ENCODE data around the gene QRFP. TPM values are rescaled to one million over a fixed set of nuclear protein-coding genes. Genes with fewer than 3 reads are reported as not detected.

Gene QRFP
- polyA plus RNA-seq, 1 of the 3 experiments (the other 2 are of a cell fraction), result not detected

DNA sequence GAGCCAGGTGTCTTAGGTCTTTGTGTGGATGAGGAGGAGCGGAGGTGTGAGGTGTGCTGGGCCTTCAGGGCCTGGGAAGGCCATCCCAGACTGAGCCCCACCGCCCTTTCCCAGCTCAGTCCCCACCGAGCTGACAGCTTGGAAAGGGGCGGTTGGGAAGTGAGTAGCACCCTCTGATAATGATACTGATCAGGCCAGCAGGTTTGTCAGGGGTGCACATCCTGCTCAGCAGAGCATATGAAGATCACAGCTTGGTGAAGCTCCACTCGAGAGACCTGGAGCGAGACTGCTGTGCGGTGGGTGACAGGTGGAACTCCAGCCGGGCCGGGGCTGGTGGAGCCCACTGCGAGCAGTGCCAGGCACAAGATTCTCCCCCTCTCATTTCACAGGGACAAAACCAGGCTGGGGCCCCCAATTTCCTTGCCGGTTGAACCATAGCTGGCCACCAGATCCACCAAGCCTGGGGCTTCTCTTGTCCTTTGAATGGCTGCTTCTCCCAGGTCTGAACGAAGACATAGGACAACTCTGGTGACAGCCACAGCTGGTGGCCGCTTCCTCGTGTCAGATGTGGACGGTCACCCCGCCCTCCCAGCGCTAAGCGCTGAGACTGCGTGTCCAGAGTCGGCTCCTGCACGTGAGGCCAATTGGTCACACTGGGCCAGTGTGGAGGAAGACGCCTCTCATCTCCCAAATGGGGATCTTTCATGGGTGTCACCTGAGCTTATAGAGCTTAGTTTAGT is 8.3 kb downstream of the QRFP start:
- Histone ChIP-seq H3K9ac (no peak overlapping the region), H4K20me1 (ENCODE audit: insufficient read depth) (peaks cover 56% of the 10 kb centered on the region), H3K4me1 (ENCODE audit: control insufficient read depth in 1 of 2, insufficient read depth in 2 of 2, low read depth in 1 of 2, low read length in 1 of 2) (no peaks in the 10 kb centered on the region; a peak in 1 of 4 replicates), H3K27me3 (ENCODE audit: insufficient read depth) (no peaks in the 10 kb centered on the region), H3K9me3 (no peaks in the 10 kb centered on the region), H3K27ac (ENCODE audit: low read depth in 2 of 2, low read length in 1 of 2) (no peak overlapping the region), H3K36me3 (replicated peaks in 1 of 2; ENCODE audit: control insufficient read depth in 1 of 2, insufficient read depth in 2 of 2, low read length in 1 of 2) (peaks cover 31 to 87% of the 10 kb centered on the region in 2 experiments), H2AFZ (ENCODE audit: low read depth) (no peak overlapping the region), H3K79me2 (ENCODE audit: insufficient read depth) (peaks cover 17% of the 10 kb centered on the region; the same call in 1 of the 2 replicates), H3K4me3 (ENCODE audit: low read depth in 2 of 2, low read length in 1 of 2) (no peak overlapping the region), H3K9me2 (no peaks in the 10 kb centered on the region), H3F3A (replicated peaks; ENCODE audit: insufficient read depth) (peaks cover 9% of the 10 kb centered on the region), H3K4me2 (no peak overlapping the region)
- ChIA-PET CTCF (interaction anchor here (0.9 to 2.2 kb wide), 4 partner anchors 18 to 110 kb away, joined by 3 to 10 read pairs (median 4); no protein-coding TSS in a partner anchor), POLR2A (no interaction called here)
- no peak for DNase-seq
- TF ChIP-seq MXI1 (IDR thresholded peaks at IDR 0.05; ENCODE audit: low read depth, low read length), result no peak
- TF ChIP-seq RCOR1 (IDR thresholded peaks at IDR 0.05; ENCODE audit: low read length), result no peak
- TF ChIP-seq, protein P1, sequence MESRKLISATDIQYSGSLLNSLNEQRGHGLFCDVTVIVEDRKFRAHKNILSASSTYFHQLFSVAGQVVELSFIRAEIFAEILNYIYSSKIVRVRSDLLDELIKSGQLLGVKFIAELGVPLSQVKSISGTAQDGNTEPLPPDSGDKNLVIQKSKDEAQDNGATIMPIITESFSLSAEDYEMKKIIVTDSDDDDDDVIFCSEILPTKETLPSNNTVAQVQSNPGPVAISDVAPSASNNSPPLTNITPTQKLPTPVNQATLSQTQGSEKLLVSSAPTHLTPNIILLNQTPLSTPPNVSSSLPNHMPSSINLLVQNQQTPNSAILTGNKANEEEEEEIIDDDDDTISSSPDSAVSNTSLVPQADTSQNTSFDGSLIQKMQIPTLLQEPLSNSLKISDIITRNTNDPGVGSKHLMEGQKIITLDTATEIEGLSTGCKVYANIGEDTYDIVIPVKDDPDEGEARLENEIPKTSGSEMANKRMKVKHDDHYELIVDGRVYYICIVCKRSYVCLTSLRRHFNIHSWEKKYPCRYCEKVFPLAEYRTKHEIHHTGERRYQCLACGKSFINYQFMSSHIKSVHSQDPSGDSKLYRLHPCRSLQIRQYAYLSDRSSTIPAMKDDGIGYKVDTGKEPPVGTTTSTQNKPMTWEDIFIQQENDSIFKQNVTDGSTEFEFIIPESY (IDR thresholded peaks at IDR 0.05; ENCODE audit: borderline replicate concordance, low read depth), result no peak
- no peak for TF ChIP-seq TEAD4 (IDR thresholded peaks at IDR 0.05; ENCODE audit: borderline replicate concordance, insufficient read depth)
- 93% methylated on average over 17 of the region's 22 CpGs for whole genome bisulfite sequencing (ENCODE audit: low lambda C conversion rate)

DNA sequence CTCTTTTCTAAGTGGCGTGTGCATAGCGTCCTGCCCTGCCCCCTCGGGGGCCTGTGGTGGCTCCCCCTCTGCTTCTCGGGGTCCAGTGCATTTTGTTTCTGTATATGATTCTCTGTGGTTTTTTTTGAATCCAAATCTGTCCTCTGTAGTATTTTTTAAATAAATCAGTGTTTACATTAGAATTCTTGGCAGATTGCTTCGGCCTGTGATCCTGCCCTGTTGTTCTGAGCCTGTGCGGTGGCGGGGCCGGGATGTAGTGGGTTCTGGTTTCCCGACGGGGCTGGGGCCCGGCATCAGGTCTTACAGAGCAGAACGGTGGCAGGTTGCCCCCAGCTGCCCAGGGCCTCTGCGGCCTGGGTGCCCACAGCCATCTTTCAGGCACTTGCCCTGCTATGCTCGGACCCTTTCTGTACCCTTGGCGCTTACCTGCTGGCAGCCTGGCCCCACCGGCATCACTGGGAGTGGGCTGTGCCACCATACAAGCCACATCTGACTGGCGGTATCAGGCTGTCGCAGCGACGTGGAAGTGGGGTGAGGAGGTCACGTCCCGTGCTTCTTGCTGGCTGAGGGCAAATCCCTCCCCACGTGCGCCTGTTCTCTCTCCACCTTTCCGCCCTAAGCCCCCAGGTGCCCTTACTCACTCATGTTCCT is 9.0 kb downstream of the QRFP start:
- H3K9ac ChIP-seq, result no peak overlapping the region
- H3K36me3 ChIP-seq (replicated peaks in 1 of 2; ENCODE audit: control insufficient read depth in 1 of 2, insufficient read depth in 2 of 2, low read length in 1 of 2), result peaks cover 28 to 82% of the 10 kb centered on the region in 2 experiments
- no peak overlapping the region for H3K4me2 ChIP-seq
- no peaks in the 10 kb centered on the region for H3K9me3 ChIP-seq
- no peaks in the 10 kb centered on the region for H3K27me3 ChIP-seq (ENCODE audit: insufficient read depth)
- no peaks in the 10 kb centered on the region; a peak in 1 of 4 replicates for H3K4me1 ChIP-seq (ENCODE audit: control insufficient read depth in 1 of 2, insufficient read depth in 2 of 2, low read depth in 1 of 2, low read length in 1 of 2)
- ChIA-PET POLR2A (no interaction called here), CTCF (interaction anchor here (1.1 kb wide), 1 partner anchor 111 kb away, joined by 3 read pairs; no protein-coding TSS in a partner anchor)
- peaks cover 5% of the 10 kb centered on the region for H3F3A ChIP-seq (replicated peaks; ENCODE audit: insufficient read depth)
- no peak overlapping the region for H3K27ac ChIP-seq (ENCODE audit: low read depth in 2 of 2, low read length in 1 of 2)
- H3K79me2 ChIP-seq (ENCODE audit: insufficient read depth), result peaks cover 22% of the 10 kb centered on the region; the same call in 1 of the 2 replicates
- 95% methylated on average over 11 of the region's 25 CpGs for WGBS (ENCODE audit: low lambda C conversion rate)
- TF ChIP-seq, protein P2, sequence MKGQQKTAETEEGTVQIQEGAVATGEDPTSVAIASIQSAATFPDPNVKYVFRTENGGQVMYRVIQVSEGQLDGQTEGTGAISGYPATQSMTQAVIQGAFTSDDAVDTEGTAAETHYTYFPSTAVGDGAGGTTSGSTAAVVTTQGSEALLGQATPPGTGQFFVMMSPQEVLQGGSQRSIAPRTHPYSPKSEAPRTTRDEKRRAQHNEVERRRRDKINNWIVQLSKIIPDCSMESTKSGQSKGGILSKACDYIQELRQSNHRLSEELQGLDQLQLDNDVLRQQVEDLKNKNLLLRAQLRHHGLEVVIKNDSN (IDR thresholded peaks at IDR 0.05; ENCODE audit: borderline replicate concordance, low read depth), result no peak
- TF ChIP-seq FOSL2 (IDR thresholded peaks at IDR 0.05; ENCODE audit: borderline replicate concordance, low read depth), result no peak
- no peak for TF ChIP-seq SIN3A (IDR thresholded peaks at IDR 0.05; ENCODE audit: borderline replicate concordance, low read depth, low read length)
- TF ChIP-seq POLR2AphosphoS5 (IDR thresholded peaks at IDR 0.05; ENCODE audit: low read depth, low read length), result no peak
- TF ChIP-seq, protein P3, sequence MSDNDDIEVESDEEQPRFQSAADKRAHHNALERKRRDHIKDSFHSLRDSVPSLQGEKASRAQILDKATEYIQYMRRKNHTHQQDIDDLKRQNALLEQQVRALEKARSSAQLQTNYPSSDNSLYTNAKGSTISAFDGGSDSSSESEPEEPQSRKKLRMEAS (IDR thresholded peaks at IDR 0.05; ENCODE audit: low read depth), result no peak
- TF ChIP-seq, protein P4, sequence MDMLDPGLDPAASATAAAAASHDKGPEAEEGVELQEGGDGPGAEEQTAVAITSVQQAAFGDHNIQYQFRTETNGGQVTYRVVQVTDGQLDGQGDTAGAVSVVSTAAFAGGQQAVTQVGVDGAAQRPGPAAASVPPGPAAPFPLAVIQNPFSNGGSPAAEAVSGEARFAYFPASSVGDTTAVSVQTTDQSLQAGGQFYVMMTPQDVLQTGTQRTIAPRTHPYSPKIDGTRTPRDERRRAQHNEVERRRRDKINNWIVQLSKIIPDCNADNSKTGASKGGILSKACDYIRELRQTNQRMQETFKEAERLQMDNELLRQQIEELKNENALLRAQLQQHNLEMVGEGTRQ (IDR thresholded peaks at IDR 0.05; ENCODE audit: borderline replicate concordance, low read depth, low read length), result no peak
- no peak for TF ChIP-seq EP300 (IDR thresholded peaks at IDR 0.05; ENCODE audit: borderline replicate concordance in 1 of 2, low read depth in 1 of 2, low read length in 1 of 2)
- TF ChIP-seq NRF1 (IDR thresholded peaks at IDR 0.05; ENCODE audit: low read depth, low read length), result no peak
- no peak for TF ChIP-seq GABPA (IDR thresholded peaks at IDR 0.05; ENCODE audit: low read depth)
- H4K20me1 ChIP-seq (ENCODE audit: insufficient read depth), result peaks cover 55% of the 10 kb centered on the region
- no peaks in the 10 kb centered on the region for H3K9me2 ChIP-seq
- H2AFZ ChIP-seq (ENCODE audit: low read depth), result no peak overlapping the region
- no peak overlapping the region for H3K4me3 ChIP-seq (ENCODE audit: low read depth in 2 of 2, low read length in 1 of 2)
- DNase-seq, result no peak

All from SK-N-SH (cell line).